Neural cell (in vitro differentiated cells): ENCODE results near the gene LDB3.

Experiments used
- RAD21 ChIP-seq: fragments of 450-650 bp; conservative IDR thresholded peaks from 2 replicates; pipeline ENCODE4 v1.6.1; 2014; ENCODE audit warnings: antibody characterized with exemption, mild to moderate bottlenecking, moderate library complexity
- SMC3 ChIP-seq: fragments of 450-650 bp; conservative IDR thresholded peaks from 2 replicates; pipeline ENCODE4 v1.6.1; 2014; ENCODE audit warnings: antibody characterized with exemption, mild to moderate bottlenecking, moderate library complexity; ENCODE audit not compliant: poor library complexity
- TF ChIP-seq, protein P1 (sequence below): fragments of 450-650 bp; IDR thresholded peaks from 2 replicates; pipeline ENCODE4 v1.5.1; 2014; ENCODE audit warnings: antibody characterized with exemption, mild to moderate bottlenecking, moderate library complexity; ENCODE audit not compliant: poor library complexity, severe bottlenecking

DNA sequence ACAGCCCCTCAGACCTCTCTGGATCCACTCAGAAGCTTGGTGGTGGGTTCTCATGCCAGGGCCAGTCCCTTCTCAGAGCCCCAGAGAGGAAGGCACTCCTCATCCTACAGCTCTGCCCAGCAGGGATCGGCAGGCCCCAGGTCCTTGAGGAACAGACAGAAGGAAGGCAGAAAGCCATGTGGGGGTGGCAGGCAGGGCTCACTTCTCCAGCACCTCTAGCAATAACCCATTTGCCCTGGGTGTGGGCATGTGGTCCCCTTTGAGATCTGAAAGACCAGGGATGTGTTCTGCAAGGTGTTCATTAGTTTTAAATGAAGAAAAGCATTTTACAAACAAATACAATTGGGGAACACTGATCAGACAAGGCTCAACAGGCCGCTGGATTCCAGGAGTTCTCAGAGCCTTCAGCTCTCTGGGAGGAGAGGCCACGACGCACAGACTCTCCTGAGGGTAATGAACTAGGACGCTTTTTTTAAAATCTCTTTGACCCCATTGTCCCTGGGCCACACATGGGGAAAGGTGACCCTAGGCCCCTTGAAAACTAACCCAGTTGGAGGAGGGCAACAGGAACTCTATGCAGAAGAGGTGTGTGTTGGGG lies 40.6 kb downstream of the LDB3 start:
- TF ChIP-seq, protein P1, sequence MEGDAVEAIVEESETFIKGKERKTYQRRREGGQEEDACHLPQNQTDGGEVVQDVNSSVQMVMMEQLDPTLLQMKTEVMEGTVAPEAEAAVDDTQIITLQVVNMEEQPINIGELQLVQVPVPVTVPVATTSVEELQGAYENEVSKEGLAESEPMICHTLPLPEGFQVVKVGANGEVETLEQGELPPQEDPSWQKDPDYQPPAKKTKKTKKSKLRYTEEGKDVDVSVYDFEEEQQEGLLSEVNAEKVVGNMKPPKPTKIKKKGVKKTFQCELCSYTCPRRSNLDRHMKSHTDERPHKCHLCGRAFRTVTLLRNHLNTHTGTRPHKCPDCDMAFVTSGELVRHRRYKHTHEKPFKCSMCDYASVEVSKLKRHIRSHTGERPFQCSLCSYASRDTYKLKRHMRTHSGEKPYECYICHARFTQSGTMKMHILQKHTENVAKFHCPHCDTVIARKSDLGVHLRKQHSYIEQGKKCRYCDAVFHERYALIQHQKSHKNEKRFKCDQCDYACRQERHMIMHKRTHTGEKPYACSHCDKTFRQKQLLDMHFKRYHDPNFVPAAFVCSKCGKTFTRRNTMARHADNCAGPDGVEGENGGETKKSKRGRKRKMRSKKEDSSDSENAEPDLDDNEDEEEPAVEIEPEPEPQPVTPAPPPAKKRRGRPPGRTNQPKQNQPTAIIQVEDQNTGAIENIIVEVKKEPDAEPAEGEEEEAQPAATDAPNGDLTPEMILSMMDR = no peak
- no peak for TF ChIP-seq RAD21
- TF ChIP-seq SMC3 = no peak
